Hematopoietic multipotent progenitor cell treated with erythropoietin and hydrocortisone succinate and interleukin-3 and kit ligand, for 8 days (in vitro differentiated cells): ENCODE data around the gene DMAP1.

ENCODE experiments used
- DNase-seq: peaks from one replicate; pipeline ENCODE4 v3.0.0-alpha.2; 2015

Gene DMAP1

GRCh38 chr1:44229435-44230167 is 16.3 kb downstream of the DMAP1 start:
- no peak for DNase-seq

GRCh38 chr1:44230796-44231195 is 17.5 kb downstream of the DMAP1 start:
- DNase-seq = no peak

GRCh38 chr1:44233593-44233992 is 20.3 kb downstream of the DMAP1 start:
- DNase-seq = no peak

GRCh38 chr1:44235808-44236207 is 22.5 kb downstream of the DMAP1 start:
- DNase-seq = no peak

- DNase-seq = no peak
Measured at GRCh38 chr1:44236490-44237272, 23.4 kb downstream of the DMAP1 start.

- DNase-seq = peak; percentile 77
Measured at GRCh38 chr1:44237721-44238457, 24.6 kb downstream of the DMAP1 start.

GRCh38 chr1:44238660-44239059 is 25.4 kb downstream of the DMAP1 start:
- no peak for DNase-seq

GRCh38 chr1:44239331-44239960 is 26.2 kb downstream of the DMAP1 start:
- DNase-seq = peak; percentile 18

GRCh38 chr1:44239961-44240371 is 26.7 kb downstream of the DMAP1 start:
- DNase-seq = no peak

GRCh38 chr1:44240802-44241671 is 27.8 kb downstream of the DMAP1 start:
- no peak for DNase-seq

GRCh38 chr1:44242746-44243145 is 29.5 kb downstream of the DMAP1 start:
- no peak for DNase-seq

- no peak for DNase-seq
Measured at GRCh38 chr1:44243782-44244495, 30.7 kb downstream of the DMAP1 start.

GRCh38 chr1:44244986-44245385 is 31.7 kb downstream of the DMAP1 start:
- DNase-seq = no peak

GRCh38 chr1:44246806-44247205 is 33.5 kb downstream of the DMAP1 start:
- no peak for DNase-seq

GRCh38 chr1:44249543-44249942 is 36.3 kb downstream of the DMAP1 start:
- DNase-seq = no peak

- DNase-seq = no peak
Measured at GRCh38 chr1:44250068-44250781, 37.0 kb downstream of the DMAP1 start.

- no peak for DNase-seq
Measured at GRCh38 chr1:44251486-44251885, 38.2 kb downstream of the DMAP1 start.

GRCh38 chr1:44251989-44252671 is 38.9 kb downstream of the DMAP1 start:
- no peak for DNase-seq

GRCh38 chr1:44254392-44254910 is 41.2 kb downstream of the DMAP1 start:
- no peak for DNase-seq
